ENCODE results near the gene GRIN2C.

The GRIN2C gene

DNA sequence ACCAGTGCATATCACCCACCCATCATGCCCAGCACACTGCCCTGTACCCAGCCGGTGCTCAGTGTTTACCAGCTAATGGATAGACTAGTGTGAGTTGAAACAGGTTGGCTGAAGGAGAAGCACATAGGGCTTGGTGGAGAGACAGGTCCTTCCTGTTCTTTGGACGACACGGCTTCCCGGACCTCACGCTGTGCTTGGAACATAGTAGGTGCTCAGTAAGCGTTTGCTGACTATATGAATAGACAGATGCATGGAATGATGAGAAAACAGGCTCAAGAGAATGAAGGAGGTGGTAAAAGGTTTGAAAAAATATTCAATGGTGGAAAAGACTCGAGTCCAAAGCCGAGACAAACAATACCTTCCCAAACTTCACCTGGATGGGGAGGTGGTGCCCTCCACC, 40.5 kb upstream of the GRIN2C start:
- no peak for DNase-seq (ENCODE audit: low spot score)
- TF ChIP-seq, protein P1, sequence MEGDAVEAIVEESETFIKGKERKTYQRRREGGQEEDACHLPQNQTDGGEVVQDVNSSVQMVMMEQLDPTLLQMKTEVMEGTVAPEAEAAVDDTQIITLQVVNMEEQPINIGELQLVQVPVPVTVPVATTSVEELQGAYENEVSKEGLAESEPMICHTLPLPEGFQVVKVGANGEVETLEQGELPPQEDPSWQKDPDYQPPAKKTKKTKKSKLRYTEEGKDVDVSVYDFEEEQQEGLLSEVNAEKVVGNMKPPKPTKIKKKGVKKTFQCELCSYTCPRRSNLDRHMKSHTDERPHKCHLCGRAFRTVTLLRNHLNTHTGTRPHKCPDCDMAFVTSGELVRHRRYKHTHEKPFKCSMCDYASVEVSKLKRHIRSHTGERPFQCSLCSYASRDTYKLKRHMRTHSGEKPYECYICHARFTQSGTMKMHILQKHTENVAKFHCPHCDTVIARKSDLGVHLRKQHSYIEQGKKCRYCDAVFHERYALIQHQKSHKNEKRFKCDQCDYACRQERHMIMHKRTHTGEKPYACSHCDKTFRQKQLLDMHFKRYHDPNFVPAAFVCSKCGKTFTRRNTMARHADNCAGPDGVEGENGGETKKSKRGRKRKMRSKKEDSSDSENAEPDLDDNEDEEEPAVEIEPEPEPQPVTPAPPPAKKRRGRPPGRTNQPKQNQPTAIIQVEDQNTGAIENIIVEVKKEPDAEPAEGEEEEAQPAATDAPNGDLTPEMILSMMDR (IDR thresholded peaks at IDR 0.05; ENCODE audit: extremely low read depth, missing control alignments): no peak

DNA sequence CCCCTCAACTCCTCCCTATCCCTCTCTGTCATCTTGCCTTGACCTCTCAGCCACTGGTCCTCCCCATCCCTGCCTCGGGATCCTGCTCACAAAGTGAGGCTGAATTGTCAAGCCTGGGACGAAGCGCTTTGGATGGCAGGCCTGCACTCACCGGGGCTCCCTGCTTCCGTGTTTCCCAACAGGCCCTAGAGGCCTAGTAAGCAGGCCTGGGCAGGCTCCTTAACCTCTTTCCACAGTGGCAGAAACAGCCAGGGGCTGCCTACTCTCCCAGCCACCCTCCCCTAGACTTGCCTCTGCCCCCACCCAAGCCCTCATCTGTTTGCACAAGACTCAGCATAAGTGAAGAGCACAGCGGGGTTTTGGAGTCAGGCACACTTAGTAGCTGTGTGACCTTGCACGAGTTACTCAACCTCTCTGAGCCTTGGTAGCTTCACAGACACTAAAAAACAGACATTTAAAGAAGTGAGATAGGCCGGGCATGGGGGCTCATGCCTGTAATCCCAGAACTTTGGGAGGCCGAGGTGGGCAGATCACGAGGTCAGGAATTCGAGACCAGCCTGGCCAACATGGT, 38.8 kb upstream of the GRIN2C start:
- DNase-seq (ENCODE audit: low spot score): no peak
- TF ChIP-seq, protein P1 (IDR thresholded peaks at IDR 0.05; ENCODE audit: extremely low read depth, missing control alignments): no peak

DNA sequence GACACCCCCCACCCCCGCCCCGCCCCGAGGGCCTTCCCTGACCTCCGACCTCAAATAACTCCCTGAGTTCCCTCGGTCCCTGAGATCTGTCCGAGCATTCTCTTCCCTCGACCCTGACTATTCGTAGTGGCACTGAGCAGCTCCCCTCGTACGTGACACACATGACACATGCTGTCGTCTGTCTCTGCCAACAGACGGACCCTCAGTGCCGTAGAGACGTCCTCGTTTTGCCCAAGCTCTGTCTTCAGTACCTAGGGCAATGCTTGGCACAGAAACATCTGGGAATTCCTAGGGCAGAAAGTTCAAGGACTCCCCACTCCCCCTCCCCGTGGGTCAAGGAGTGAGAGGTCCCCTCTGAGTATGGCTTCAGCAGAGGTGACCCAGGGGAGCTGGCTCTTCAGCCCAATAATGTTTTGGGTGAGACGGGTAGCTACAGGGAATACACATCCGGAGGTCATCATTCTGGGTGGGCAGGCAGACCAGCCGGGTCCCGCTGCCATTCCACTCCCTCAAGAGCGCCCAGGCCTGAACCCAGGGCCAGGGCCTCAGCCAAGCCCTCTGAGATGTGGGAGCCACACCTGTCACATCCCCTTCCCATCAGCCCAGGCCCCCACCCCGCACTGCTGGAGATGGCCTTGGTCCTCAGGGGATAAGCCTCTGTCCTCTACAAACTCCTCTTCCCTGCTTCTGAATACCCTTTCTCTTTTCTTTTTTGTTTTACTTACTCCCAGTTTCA, 34.4 kb upstream of the GRIN2C start:
- DNase-seq (ENCODE audit: low spot score): no peak
- TF ChIP-seq, protein P1 (IDR thresholded peaks at IDR 0.05; ENCODE audit: extremely low read depth, missing control alignments): no peak

DNA sequence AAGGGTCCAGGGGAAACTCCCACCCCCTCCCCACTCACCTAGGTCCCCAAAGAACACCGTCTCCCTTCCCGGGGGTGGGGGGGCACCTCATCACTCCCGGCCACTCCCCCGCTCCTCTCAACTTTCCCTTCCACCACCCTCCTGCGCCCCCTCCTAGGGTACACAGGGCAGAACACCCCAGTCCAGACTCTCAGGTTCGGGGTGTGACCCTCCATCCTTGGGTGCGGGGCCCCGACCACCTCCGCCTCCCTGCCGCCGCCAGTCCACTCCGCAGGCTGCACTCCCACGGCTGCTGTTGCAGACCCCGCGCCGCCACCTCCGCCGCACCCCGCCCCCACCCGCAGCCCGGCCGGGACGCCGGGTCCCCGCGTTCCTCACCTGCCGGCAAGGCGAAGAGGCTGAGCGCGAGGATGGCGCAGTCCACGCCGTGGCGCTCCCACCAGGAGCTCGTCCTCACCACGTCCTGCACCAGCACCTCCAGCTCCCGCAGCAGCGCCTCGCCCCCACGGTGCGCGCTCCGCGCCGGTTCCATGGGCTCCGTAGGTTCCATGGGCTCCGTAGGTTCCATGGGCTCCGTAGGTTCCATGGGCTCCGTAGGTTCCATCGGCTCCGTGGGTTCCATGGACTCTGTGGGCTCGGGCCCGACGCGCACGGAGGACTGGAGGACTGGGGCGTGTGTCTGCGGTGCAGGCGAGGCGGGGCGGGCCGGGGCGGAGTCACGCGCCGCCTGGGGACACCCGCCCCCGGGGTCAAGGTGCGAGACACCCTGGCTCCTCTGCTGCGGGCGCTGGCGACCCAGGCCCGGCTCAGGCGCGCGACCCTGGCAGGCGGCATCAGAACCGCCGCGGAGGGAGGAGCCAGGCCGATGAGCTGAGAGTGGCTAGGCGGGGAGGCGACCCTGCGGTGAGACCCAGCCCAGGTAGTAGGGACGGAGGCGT, 33.6 kb upstream of the GRIN2C start, which contains the start of gene FADS6:
Gene FADS6 (minus strand): TSS at position 660 of the 938 bp plus-strand sequence. CDS start 38 bp downstream, at position 622.
- TF ChIP-seq, protein P1 (IDR thresholded peaks at IDR 0.05; ENCODE audit: extremely low read depth, missing control alignments): no peak
- no peak for DNase-seq (ENCODE audit: low spot score)

DNA sequence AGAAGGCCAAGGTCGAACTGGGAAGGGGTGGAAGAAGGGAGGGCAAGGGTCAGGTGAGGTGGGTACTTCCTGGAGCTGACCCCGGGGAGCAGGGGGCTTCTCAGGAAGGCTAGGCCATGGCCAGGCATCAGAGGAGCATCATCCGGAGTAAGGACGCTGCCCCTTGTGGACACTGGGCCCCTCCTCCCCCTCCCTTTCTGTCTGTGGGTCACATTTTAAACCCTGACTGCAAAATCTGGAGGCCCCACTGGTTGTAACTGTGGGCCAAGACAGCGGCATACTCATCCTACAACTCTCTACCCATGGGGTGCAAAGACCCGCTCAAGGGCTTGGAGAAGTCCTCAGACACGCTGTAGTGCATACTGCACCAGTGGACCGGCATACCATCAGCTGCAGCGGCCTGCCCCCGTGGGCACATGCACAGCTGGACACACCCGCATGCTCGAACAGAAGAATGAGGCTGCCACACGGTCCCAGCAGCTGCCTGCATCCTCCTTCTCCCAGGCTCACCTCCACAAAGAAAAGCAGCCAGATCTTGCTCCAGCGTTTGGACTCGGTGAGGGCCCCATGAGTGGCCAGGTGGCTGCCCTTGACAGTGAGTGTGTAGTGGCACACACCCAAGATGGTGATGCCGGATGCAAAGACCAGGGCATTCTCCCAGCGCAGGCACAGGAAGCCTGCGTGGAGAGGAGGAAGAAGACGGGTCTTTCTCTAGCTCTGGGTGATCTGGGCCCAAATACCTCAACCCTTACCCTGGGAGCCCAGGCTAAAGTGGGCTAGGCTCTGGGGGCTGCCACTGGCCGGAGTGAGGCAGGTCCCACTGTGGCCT, 32.5 kb upstream of the GRIN2C start:
- DNase-seq (ENCODE audit: low spot score): no peak

DNA sequence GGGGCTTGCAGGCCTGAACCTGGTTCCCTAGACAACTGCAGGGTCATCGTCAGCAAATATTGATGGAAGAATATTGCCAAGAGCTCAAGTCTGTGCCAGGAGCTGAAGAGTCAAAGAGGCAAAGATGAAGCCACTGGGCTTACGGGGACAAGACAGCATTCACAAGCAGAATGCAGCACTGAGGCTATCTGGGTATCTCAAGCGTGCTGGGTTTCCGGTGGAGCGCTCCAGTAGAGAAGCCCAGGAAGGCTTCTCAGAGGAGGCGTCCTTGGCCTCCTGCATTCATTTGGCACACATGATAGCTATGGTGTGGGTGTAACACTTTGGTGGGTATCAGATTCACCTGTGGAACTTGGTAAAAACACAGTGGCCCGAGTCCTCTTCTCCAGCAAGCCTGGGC, 30.9 kb upstream of the GRIN2C start:
- no peak for DNase-seq (ENCODE audit: low spot score)
- TF ChIP-seq, protein P1 (IDR thresholded peaks at IDR 0.05; ENCODE audit: extremely low read depth, missing control alignments): no peak

More for the DNA sequence above, 32.5 kb upstream of the GRIN2C start:
- TF ChIP-seq, protein P1 (IDR thresholded peaks at IDR 0.05; ENCODE audit: extremely low read depth, missing control alignments): no peak

Measured in GM20000 (cell line).